ENCODE results near the gene DAW1.
A peak's percentile ranks its signal among the peaks of the same experiment; 100 is the strongest.
"Not testable (repeated sequence)": the region's sequence is repeated elsewhere in the genome, so short reads cannot be mapped to it uniquely, and the experiment has no call there.

DAW1 gene

DNA sequence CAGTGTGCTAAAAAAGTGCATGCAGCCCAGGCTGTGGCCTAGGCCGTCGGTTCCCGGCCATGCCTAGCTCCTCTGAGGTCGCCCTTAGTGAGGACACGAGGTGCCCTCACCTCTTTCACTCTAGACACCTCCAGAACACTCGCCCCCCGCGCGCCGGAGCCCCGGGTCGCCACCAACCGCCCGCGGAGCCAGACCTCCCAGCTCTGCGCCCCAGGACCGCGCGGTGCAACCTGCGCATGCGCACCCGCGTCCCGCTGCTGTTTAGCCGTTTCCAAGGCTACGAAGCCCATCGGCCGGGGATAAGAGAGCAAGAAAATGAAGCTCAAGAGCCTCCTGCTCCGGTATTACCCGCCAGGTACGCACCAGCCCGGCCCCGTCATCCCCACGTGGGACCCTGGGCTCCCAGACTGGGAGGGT lies at the start of gene DAW1:
DAW1 (plus strand) TSS at position 257 of the 417 bp plus-strand sequence; CDS start at position 316, 59 bp downstream.
- peak; percentile 42 for DNase-seq
- peak; percentile 49 for ATAC-seq

GRCh38 chr2:227822416-227823003 lies 48.9 kb upstream of the DAW1 start:
- no peak for ATAC-seq

GRCh38 chr2:227823922-227824321 lies 47.5 kb upstream of the DAW1 start:
- ATAC-seq (no peak), DNase-seq (no peak)

More at GRCh38 chr2:227822416-227823003, 48.9 kb upstream of the DAW1 start:
- no peak for DNase-seq

- DNase-seq: no peak
Observed at GRCh38 chr2:227824711-227825110, 46.7 kb upstream of the DAW1 start.

GRCh38 chr2:227826019-227826521 lies 45.4 kb upstream of the DAW1 start:
- DNase-seq (no peak), ATAC-seq (no peak)

More at GRCh38 chr2:227824711-227825110, 46.7 kb upstream of the DAW1 start:
- ATAC-seq: no peak

GRCh38 chr2:227826563-227826962 lies 44.9 kb upstream of the DAW1 start:
- DNase-seq (no peak), ATAC-seq (no peak)

- no peak for ATAC-seq
Observed at GRCh38 chr2:227827143-227827542, 44.3 kb upstream of the DAW1 start.

DNA sequence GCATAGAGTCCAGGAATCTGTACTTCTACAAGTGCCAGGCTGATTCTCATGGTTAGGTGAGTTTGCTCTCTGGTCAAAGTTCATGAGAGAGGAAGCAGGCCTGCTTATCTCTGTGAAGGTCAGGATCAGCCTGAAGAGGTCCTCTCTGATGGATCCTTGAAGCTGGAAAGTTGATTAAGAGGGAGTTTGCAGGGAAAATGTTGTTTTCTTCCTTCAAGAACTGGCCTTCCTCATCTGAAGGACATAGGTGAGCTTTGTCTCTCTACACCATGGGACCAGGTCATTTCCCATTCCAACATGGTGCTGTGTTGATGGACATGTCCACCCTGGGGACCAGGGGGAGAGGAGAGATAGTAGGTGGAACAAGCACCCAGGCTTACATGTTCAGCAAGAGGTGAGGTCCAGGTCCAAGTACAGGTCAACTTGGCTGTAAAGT lies 42.9 kb upstream of the DAW1 start:
- ATAC-seq: no peak

More at GRCh38 chr2:227827143-227827542, 44.3 kb upstream of the DAW1 start:
- no peak for DNase-seq

GRCh38 chr2:227829337-227829736 lies 42.1 kb upstream of the DAW1 start:
- ATAC-seq: no peak
- DNase-seq: no peak

More for the DNA sequence above, 42.9 kb upstream of the DAW1 start:
- no peak for DNase-seq

DNA sequence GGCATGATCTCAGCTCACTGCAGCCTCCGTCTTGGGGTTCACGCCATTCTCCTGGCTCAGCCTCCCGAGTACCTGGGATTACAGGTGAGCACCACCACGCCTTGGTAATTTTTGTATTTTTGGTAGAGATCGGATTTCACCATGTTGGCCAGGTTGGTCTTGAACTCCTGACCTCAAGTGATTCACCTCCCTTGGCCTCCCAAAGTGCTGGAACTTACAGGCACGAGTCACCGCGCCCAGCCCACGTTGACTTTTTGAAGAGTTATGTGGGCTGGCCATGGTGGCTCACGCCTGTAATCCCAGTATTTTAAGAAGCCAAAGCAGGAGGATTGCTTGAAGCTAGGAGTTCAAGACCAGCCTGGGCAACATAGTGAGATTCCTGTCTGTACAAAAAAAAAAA lies 37.0 kb upstream of the DAW1 start:
- no peak for DNase-seq
- ATAC-seq: no peak

DNA sequence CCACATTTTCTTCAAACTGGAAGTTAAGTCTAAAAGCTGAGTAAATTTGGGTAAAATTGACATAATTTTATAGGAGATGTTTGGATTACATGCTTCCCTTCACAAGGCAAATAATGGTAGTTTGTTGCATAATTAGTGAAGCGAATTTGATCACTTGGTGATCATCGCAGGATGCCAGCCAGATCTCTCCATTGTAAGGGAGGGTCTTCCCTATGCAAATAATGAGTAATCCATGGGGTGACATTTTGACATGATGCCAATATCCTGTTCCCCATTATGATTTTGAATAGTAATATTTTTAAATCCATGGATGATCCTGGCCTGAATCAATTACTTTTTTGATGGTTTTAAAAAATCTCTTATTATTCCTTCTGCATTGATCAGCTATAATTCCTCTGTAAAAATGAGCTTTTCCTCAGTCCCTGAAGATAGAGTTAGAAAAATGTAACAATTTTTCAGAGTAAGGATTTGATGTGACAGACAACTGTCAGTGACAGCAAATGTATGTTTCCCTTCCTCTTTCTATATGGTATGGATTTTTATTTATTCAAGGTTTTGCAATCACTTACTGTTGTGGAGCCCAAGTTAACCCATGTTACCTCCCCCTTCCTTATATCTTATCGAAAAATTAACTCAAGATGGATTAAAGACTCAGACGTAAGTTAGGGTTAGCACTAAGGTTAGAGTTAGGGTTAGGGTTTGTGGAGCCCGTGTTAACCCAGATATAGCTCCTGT lies 36.3 kb upstream of the DAW1 start:
- DNase-seq (no peak), ATAC-seq (no peak)

- not testable (repeated sequence) for ATAC-seq
Observed at GRCh38 chr2:227839339-227840129, 31.9 kb upstream of the DAW1 start.

DNA sequence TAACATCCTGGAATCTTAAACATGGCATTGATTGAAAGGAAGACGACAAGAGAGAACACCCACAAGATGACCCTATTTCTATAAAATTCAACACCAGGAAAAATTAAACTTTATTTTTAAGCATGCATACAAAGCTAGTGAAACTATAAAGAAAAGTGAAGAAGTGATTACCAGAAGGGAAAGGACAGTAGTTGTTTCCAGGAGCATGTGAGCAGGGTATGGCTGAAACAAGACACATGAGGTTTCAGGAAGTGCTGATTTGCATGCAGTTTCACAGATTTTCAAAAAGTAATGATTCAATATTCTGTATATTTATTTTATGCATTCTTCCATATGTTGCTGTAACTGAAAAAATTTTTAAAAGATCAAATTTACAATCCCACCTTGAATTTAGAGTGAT lies 24.6 kb upstream of the DAW1 start:
- DNase-seq (no peak), ATAC-seq (no peak)

More at GRCh38 chr2:227839339-227840129, 31.9 kb upstream of the DAW1 start:
- not testable (repeated sequence) for DNase-seq

DNA sequence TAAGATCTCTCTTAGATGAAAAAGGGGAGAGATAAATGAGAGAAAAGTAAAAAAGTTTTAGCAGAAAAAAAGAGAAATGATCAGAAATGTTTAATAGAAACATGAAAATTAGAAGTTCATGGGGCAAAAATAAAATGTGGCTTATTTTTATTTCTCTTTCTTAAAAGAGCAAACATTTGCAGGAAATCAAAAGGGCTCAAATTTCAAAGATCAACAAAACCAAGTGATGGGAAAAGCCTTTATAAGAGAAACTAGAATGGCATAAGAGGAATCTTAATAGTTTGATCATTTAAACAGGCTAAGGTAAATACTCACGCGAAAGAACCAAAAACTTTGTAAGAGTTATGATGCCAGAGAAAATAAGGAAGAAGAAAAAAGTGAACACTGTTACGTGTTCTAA lies 23.3 kb upstream of the DAW1 start:
- ATAC-seq (no peak), DNase-seq (no peak)

GRCh38 chr2:227848586-227848985 lies 22.8 kb upstream of the DAW1 start:
- no peak for ATAC-seq
- DNase-seq: no peak

DNA sequence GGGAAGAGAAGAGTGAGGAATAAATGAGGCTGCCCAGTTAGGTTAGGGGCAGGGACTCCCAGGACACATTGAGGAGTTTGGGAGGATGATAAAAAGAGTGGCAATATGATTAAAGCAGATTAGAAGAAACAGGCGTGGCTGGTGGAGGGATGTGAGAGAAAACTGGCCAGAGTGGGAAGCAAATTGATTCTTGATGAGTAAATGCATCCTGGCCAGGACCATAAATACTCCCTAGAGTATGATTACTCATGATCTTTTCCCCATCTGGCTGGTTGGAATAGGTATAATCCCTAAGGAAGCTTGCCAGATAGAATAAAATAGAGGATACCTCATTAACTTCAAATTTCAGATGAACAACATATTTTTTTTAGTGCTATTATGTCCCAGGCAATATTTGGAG lies 21.5 kb upstream of the DAW1 start:
- ATAC-seq: no peak
- no peak for DNase-seq

DNA sequence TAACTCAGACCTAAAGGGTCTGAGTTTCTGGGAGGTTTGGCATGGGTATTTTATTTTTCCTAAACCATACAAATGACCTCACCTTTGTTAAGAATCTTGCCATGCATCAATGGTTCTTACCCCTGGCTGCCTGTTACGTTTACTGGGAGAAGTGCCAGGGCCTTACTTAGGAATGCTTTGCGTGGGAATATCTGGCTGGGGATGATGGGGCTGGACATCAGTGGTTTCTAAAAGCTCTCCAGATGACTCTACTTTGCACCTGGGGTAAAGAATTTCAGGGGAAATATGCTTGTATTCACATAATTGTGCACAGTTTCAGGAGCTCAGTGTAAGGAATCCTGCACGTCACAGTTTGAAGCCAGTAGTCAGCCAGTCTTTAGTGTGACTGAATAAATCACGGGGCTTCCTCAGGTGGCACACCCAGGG lies 18.2 kb upstream of the DAW1 start:
- ATAC-seq: no peak
- DNase-seq: no peak

DNA sequence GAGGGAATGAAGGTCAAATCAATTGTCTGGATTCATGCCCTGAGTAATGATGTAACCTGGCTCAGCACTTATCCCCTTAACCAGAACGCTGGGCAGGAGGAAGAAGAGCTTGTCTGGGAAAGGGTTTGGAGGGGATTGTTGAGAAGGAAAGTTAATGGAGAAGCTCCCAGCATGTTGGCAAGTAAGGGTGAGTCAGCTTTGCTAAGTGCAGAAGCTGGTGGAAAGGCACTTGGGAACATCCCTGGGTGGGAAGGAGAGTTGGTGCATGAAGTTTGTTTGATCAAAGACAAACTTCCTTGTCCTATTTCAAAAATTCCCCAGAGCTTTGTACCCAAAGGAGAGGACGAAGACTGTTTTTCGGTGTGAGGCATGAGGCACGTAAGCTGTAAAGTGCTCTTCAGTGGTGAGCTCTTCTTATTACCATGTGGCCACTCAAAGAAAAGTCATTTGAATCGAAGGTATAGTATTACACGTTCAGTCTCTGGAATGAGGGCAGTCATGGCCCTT lies 17.6 kb upstream of the DAW1 start:
- ATAC-seq (no peak), DNase-seq (no peak)

- DNase-seq (no peak), ATAC-seq (no peak)
Observed at GRCh38 chr2:227855440-227855839, 16.0 kb upstream of the DAW1 start.

GRCh38 chr2:227856697-227857096 lies 14.7 kb upstream of the DAW1 start:
- no peak for DNase-seq

GRCh38 chr2:227860221-227860641 lies 11.2 kb upstream of the DAW1 start:
- DNase-seq (no peak), ATAC-seq (no peak)

More at GRCh38 chr2:227856697-227857096, 14.7 kb upstream of the DAW1 start:
- ATAC-seq: no peak

- no peak for DNase-seq
Observed at GRCh38 chr2:227861011-227861410, 10.4 kb upstream of the DAW1 start.

More at GRCh38 chr2:227861011-227861410, 10.4 kb upstream of the DAW1 start:
- ATAC-seq: no peak

Data from stimulated activated naive CD8-positive, alpha-beta T cell treated with anti-CD3 and anti-CD28 coated beads, Interleukin-15, Interleukin-2, amounts not matched to agents 100 U/mL and 50 U/mL, for 24 hours (primary cell).